ENCODE measurements around the gene APOH. TPM values are rescaled to one million over a fixed set of nuclear protein-coding genes. Genes with fewer than 3 reads are reported as not detected.

The APOH gene
- total and polyA plus RNA-seq, 4 donors: 0.39 to 15.4 (median 4.8) TPM

- ATAC-seq (ENCODE audit: insufficient read depth, low FRiP score) (no peak), DNase-seq (no peak)
- H3K4me1 ChIP-seq (ENCODE audit: control insufficient read depth in 5 of 5, insufficient read depth in 5 of 5, low read length in 5 of 5): no peaks in the 10 kb centered on the region
- no peak for TF ChIP-seq CTCF (IDR thresholded peaks at IDR 0.05; ENCODE audit: control extremely low read depth, extremely low read depth)
- H3K27ac ChIP-seq (ENCODE audit: low read depth in 1 of 2, low read length in 1 of 2): no peak overlapping the region
- no peaks in the 10 kb centered on the region for H3K9me3 ChIP-seq (ENCODE audit: control insufficient read depth in 4 of 4, insufficient read depth in 3 of 4, low read length in 3 of 4)
- peaks cover 0 to 4% (median 0%) of the 10 kb centered on the region in 3 donors for H3K27me3 ChIP-seq (ENCODE audit: control insufficient read depth in 3 of 3, insufficient read depth in 3 of 3, low read length in 2 of 3)
- no peak overlapping the region for H3K9ac ChIP-seq (ENCODE audit: insufficient read depth in 1 of 2, low read length in 2 of 2)
- no peaks in the 10 kb centered on the region for H3K36me3 ChIP-seq (ENCODE audit: control insufficient read depth in 4 of 4, insufficient read depth in 4 of 4, low read length in 4 of 4)
- no peak overlapping the region for H3K4me3 ChIP-seq
Measured at GRCh38 chr17:66221343-66221742, 7.9 kb downstream of the APOH start.

GRCh38 chr17:66220079-66220835 lies 9.0 kb downstream of the APOH start:
- Histone ChIP-seq H3K36me3 (ENCODE audit: control insufficient read depth in 4 of 4, insufficient read depth in 4 of 4, low read length in 4 of 4) (no peaks in the 10 kb centered on the region), H3K9me3 (ENCODE audit: control insufficient read depth in 4 of 4, insufficient read depth in 3 of 4, low read length in 3 of 4) (no peaks in the 10 kb centered on the region), H3K4me1 (ENCODE audit: control insufficient read depth in 5 of 5, insufficient read depth in 5 of 5, low read length in 5 of 5) (no peaks in the 10 kb centered on the region), H3K9ac (ENCODE audit: insufficient read depth in 1 of 2, low read length in 2 of 2) (no peak overlapping the region), H3K27ac (ENCODE audit: low read depth in 1 of 2, low read length in 1 of 2) (no peak overlapping the region), H3K27me3 (ENCODE audit: control insufficient read depth in 3 of 3, insufficient read depth in 3 of 3, low read length in 2 of 3) (peaks cover 0 to 4% (median 0%) of the 10 kb centered on the region in 3 donors), H3K4me3 (no peak overlapping the region)
- WGBS, 2 donors: 90 to 91% methylated on average over 8 of the region's 8 CpGs
- ATAC-seq (ENCODE audit: insufficient read depth, low FRiP score) (no peak), DNase-seq (no peak)
- TF ChIP-seq CTCF (IDR thresholded peaks at IDR 0.05; ENCODE audit: control extremely low read depth, extremely low read depth): no peak

GRCh38 chr17:66215529-66215911 lies 13.7 kb downstream of the APOH start:
- H3K9ac ChIP-seq (ENCODE audit: insufficient read depth in 1 of 2, low read length in 2 of 2): no peak overlapping the region
- ATAC-seq (ENCODE audit: insufficient read depth, low FRiP score) (no peak), DNase-seq (no peak)
- 91 to 97% methylated on average over 3 of the region's 3 CpGs for WGBS, 2 donors
- H3K27me3 ChIP-seq (ENCODE audit: control insufficient read depth in 3 of 3, insufficient read depth in 3 of 3, low read length in 2 of 3): peaks cover 0 to 4% (median 0%) of the 10 kb centered on the region in 3 donors
- no peaks in the 10 kb centered on the region for H3K9me3 ChIP-seq (ENCODE audit: control insufficient read depth in 4 of 4, insufficient read depth in 3 of 4, low read length in 3 of 4)
- no peak for TF ChIP-seq CTCF (IDR thresholded peaks at IDR 0.05; ENCODE audit: control extremely low read depth, extremely low read depth)
- no peak overlapping the region for H3K4me3 ChIP-seq
- H3K36me3 ChIP-seq (ENCODE audit: control insufficient read depth in 4 of 4, insufficient read depth in 4 of 4, low read length in 4 of 4): no peaks in the 10 kb centered on the region
- H3K4me1 ChIP-seq (ENCODE audit: control insufficient read depth in 5 of 5, insufficient read depth in 5 of 5, low read length in 5 of 5): no peaks in the 10 kb centered on the region
- H3K27ac ChIP-seq (ENCODE audit: low read depth in 1 of 2, low read length in 1 of 2): no peak overlapping the region
